HEK293 (cell line): Measurements from ENCODE around the gene MED13L.

Source experiments
- CTCF ChIA-PET: fragments of 350-600 bp; formaldehyde crosslinking; extraction: SDS; loops from one replicate; lab custom pipeline; 2021; ENCODE audit warnings: antibody characterized with exemption; lab: Yijun Ruan, JAX
- POLR2A ChIA-PET: fragments of 300-600 bp; formaldehyde crosslinking; extraction: SDS; loops from one replicate; lab custom pipeline; 2020; ENCODE audit warnings: antibody characterized with exemption, inconsistent platforms; lab: Yijun Ruan, JAX
- H3K27ac ChIP-seq: fragments of 200-500 bp; sonication (Bioruptor generic); 2 replicates; pipeline ENCODE4 v1.5.1; 2014; ENCODE audit warnings: low read depth, low read length, control low read depth, inconsistent platforms; ENCODE audit errors: extremely low read depth
- H3K36me3 ChIP-seq, 2 experiments: fragments of 200-500 bp in 1 of 2; sonication (Bioruptor generic) in 1 of 2; 1 replicate in 1 of 2; 2 replicates in 1 of 2; pipeline ENCODE4 v1.5.1; 2014 to 2017; ENCODE audit warnings: inconsistent platforms in 2 of 2, low read length in 2 of 2; ENCODE audit not compliant: control insufficient read depth in 2 of 2, insufficient read depth in 1 of 2
- H3K4me1 ChIP-seq: fragments of 200-500 bp; sonication (Bioruptor generic); 2 replicates; pipeline ENCODE4 v1.5.1; 2014; ENCODE audit warnings: mild to moderate bottlenecking, low read length, inconsistent platforms; ENCODE audit not compliant: control insufficient read depth, insufficient read depth
- H3K4me3 ChIP-seq: 2 replicates; pipeline ENCODE4 v1.5.1; 2011; ENCODE audit warnings: low read depth, mild to moderate bottlenecking, control low read depth, low read length, moderate library complexity
- H3K9me3 ChIP-seq: fragments of 200-500 bp; sonication (Bioruptor generic); 2 replicates; pipeline ENCODE4 v1.5.1; 2014; ENCODE audit warnings: low read depth, low read length, inconsistent platforms; ENCODE audit not compliant: control insufficient read depth, insufficient read depth
- HOXC10 ChIP-seq: sonication (generic); formaldehyde crosslinking; IDR thresholded peaks from 2 replicates; pipeline ENCODE4 v1.8.1; 2023; ENCODE audit warnings: mild to moderate bottlenecking, missing genetic modification reagents
- PRDM4 ChIP-seq: fragments of 450-650 bp; formaldehyde crosslinking; IDR thresholded peaks from 2 replicates; pipeline ENCODE4 v1.5.1; 2017; ENCODE audit warnings: missing biosample characterization, missing genetic modification characterization
- SCRT2 ChIP-seq: fragments of 450-650 bp; formaldehyde crosslinking; IDR thresholded peaks from 2 replicates; pipeline ENCODE4 v1.5.1; 2016; ENCODE audit warnings: missing biosample characterization, missing genetic modification characterization
- WT1 ChIP-seq: fragments of 450-650 bp; formaldehyde crosslinking; IDR thresholded peaks from 2 replicates; pipeline ENCODE4 v1.5.1; 2016; ENCODE audit warnings: missing biosample characterization, missing genetic modification characterization
- ZEB2 ChIP-seq: fragments of 450-650 bp; formaldehyde crosslinking; IDR thresholded peaks from 2 replicates; pipeline ENCODE4 v1.5.1; 2016; ENCODE audit warnings: missing biosample characterization, missing genetic modification characterization
- ZFP69B ChIP-seq: fragments of 450-650 bp; formaldehyde crosslinking; IDR thresholded peaks from 2 replicates; pipeline ENCODE4 v1.5.1; 2016; ENCODE audit warnings: missing biosample characterization, missing genetic modification characterization
- ZNF184 ChIP-seq: fragments of 450-650 bp; IDR thresholded peaks from 2 replicates; pipeline ENCODE4 v1.5.1; 2018; ENCODE audit warnings: missing biosample characterization, mild to moderate bottlenecking, missing genetic modification characterization
- ZNF335 ChIP-seq: fragments of 450-650 bp; formaldehyde crosslinking; conservative IDR thresholded peaks from 2 replicates; pipeline ENCODE4 v1.5.1; 2016; ENCODE audit warnings: missing biosample characterization, missing genetic modification characterization
- ZNF362 ChIP-seq: fragments of 450-650 bp; formaldehyde crosslinking; IDR thresholded peaks from 2 replicates; pipeline ENCODE4 v1.5.1; 2016; ENCODE audit warnings: missing biosample characterization, missing genetic modification characterization
- ZNF585B ChIP-seq: fragments of 450-650 bp; formaldehyde crosslinking; IDR thresholded peaks from 2 replicates; pipeline ENCODE4 v1.5.1; 2016; ENCODE audit warnings: missing biosample characterization, missing genetic modification characterization
- ZNF596 ChIP-seq: fragments of 450-650 bp; IDR thresholded peaks from 2 replicates; pipeline ENCODE4 v1.5.0; 2018; ENCODE audit warnings: missing biosample characterization, mild to moderate bottlenecking, missing genetic modification characterization, moderate library complexity
- ZNF623 ChIP-seq: fragments of 450-650 bp; formaldehyde crosslinking; IDR thresholded peaks from 2 replicates; pipeline ENCODE4 v1.5.1; 2016; ENCODE audit warnings: missing biosample characterization, missing genetic modification characterization
- ZNF707 ChIP-seq: fragments of 450-650 bp; formaldehyde crosslinking; IDR thresholded peaks from 2 replicates; pipeline ENCODE4 v1.5.1; 2016; ENCODE audit warnings: missing biosample characterization, missing genetic modification characterization
- ZSCAN23 ChIP-seq: fragments of 450-650 bp; formaldehyde crosslinking; IDR thresholded peaks from 2 replicates; pipeline ENCODE4 v1.5.1; 2016; ENCODE audit warnings: missing biosample characterization, missing genetic modification characterization
- ZXDB ChIP-seq: fragments of 450-650 bp; formaldehyde crosslinking; IDR thresholded peaks from 2 replicates; pipeline ENCODE4 v1.5.1; 2016; ENCODE audit warnings: missing biosample characterization, missing genetic modification characterization
- TF ChIP-seq, protein P1 (sequence below): fragments of 450-650 bp; formaldehyde crosslinking; IDR thresholded peaks from 2 replicates; pipeline ENCODE4 v1.5.1; 2016; ENCODE audit warnings: missing biosample characterization, missing genetic modification characterization
- TF ChIP-seq, protein P2 (sequence below): fragments of 450-650 bp; formaldehyde crosslinking; IDR thresholded peaks from 2 replicates; pipeline ENCODE4 v1.5.1; 2017; ENCODE audit warnings: missing biosample characterization, missing genetic modification characterization
- TF ChIP-seq, protein P3 (sequence below): sonication (generic); formaldehyde crosslinking; IDR thresholded peaks from 2 replicates; pipeline ENCODE4 v1.8.1; 2022; ENCODE audit warnings: mild to moderate bottlenecking, moderate library complexity, missing genetic modification reagents
- TF ChIP-seq, protein P4 (sequence below): fragments of 450-650 bp; formaldehyde crosslinking; IDR thresholded peaks from 2 replicates; pipeline ENCODE4 v1.5.1; 2016; ENCODE audit warnings: missing biosample characterization, missing genetic modification characterization, borderline replicate concordance

MED13L gene

DNA sequence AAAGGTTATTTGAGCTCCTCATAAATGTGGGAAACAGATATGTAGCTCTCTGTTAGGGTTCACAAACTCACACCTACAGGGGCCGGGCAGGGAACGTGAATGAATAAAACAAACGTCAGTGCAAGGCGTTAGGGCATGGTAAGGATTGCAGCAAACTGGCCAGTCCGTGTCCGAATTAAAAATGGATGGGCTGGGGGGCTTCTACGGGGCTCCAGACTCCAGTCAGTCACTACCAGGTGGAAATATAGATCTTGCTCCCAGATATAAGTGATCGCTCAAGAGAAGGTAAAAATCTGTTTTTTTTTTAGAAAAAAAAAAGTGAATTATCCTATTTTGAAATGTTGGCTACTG lies 333.1 kb downstream of the MED13L start:
- no peak overlapping the region for H3K4me3 ChIP-seq
- H3K9me3 ChIP-seq, result no peaks in the 10 kb centered on the region
- no peaks in the 10 kb centered on the region for H3K36me3 ChIP-seq
- no peak overlapping the region for H3K27ac ChIP-seq
- ChIA-PET POLR2A (interaction anchor here (0.6 kb wide), 1 partner anchor 332 kb away, joined by 4 read pairs; no protein-coding TSS in a partner anchor), CTCF (interaction anchor here (1.1 kb wide), 1 partner anchor 14 kb away, joined by 4 read pairs; no protein-coding TSS in a partner anchor)
- no peaks in the 10 kb centered on the region for H3K4me1 ChIP-seq
- no peak for TF ChIP-seq ZNF184 (tag by site-specific recombination)
- TF ChIP-seq ZXDB (tag by site-specific recombination), result no peak
- TF ChIP-seq ZNF596 (tag by site-specific recombination), result no peak
- no peak for TF ChIP-seq WT1 (tag by site-specific recombination)
- TF ChIP-seq ZSCAN23 (tag by site-specific recombination), result no peak
- no peak for TF ChIP-seq ZNF335 (tag by site-specific recombination)

- TF ChIP-seq, protein P1, sequence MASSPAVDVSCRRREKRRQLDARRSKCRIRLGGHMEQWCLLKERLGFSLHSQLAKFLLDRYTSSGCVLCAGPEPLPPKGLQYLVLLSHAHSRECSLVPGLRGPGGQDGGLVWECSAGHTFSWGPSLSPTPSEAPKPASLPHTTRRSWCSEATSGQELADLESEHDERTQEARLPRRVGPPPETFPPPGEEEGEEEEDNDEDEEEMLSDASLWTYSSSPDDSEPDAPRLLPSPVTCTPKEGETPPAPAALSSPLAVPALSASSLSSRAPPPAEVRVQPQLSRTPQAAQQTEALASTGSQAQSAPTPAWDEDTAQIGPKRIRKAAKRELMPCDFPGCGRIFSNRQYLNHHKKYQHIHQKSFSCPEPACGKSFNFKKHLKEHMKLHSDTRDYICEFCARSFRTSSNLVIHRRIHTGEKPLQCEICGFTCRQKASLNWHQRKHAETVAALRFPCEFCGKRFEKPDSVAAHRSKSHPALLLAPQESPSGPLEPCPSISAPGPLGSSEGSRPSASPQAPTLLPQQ (tag by site-specific recombination), result no peak
- TF ChIP-seq, protein P2, sequence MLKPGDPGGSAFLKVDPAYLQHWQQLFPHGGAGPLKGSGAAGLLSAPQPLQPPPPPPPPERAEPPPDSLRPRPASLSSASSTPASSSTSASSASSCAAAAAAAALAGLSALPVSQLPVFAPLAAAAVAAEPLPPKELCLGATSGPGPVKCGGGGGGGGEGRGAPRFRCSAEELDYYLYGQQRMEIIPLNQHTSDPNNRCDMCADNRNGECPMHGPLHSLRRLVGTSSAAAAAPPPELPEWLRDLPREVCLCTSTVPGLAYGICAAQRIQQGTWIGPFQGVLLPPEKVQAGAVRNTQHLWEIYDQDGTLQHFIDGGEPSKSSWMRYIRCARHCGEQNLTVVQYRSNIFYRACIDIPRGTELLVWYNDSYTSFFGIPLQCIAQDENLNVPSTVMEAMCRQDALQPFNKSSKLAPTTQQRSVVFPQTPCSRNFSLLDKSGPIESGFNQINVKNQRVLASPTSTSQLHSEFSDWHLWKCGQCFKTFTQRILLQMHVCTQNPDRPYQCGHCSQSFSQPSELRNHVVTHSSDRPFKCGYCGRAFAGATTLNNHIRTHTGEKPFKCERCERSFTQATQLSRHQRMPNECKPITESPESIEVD, result no peak
- ChIA-PET POLR2A (interaction anchor here (0.6 kb wide), 1 partner anchor 333 kb away, joined by 4 read pairs; no protein-coding TSS in a partner anchor), CTCF (interaction anchor here (1.1 kb wide), 1 partner anchor 13 kb away, joined by 4 read pairs; no protein-coding TSS in a partner anchor)
- H3K9me3 ChIP-seq, result no peaks in the 10 kb centered on the region
- no peaks in the 10 kb centered on the region for H3K36me3 ChIP-seq
- H3K4me3 ChIP-seq, result no peak overlapping the region
- H3K27ac ChIP-seq, result no peak overlapping the region
- no peaks in the 10 kb centered on the region for H3K4me1 ChIP-seq
Observed at GRCh38 chr12:115943630-115944391, 333.7 kb downstream of the MED13L start.

- no peak overlapping the region for H3K27ac ChIP-seq
- no peaks in the 10 kb centered on the region for H3K36me3 ChIP-seq
- no peaks in the 10 kb centered on the region for H3K4me1 ChIP-seq
- H3K4me3 ChIP-seq, result no peak overlapping the region
- CTCF ChIA-PET, result no interaction called here
- H3K9me3 ChIP-seq, result no peaks in the 10 kb centered on the region
- POLR2A ChIA-PET, result no interaction called here
- TF ChIP-seq ZNF623 (tag by site-specific recombination), result no peak
- TF ChIP-seq, protein P3, sequence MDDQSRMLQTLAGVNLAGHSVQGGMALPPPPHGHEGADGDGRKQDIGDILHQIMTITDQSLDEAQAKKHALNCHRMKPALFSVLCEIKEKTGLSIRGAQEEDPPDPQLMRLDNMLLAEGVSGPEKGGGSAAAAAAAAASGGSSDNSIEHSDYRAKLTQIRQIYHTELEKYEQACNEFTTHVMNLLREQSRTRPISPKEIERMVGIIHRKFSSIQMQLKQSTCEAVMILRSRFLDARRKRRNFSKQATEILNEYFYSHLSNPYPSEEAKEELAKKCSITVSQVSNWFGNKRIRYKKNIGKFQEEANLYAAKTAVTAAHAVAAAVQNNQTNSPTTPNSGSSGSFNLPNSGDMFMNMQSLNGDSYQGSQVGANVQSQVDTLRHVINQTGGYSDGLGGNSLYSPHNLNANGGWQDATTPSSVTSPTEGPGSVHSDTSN, result no peak
- TF ChIP-seq ZNF585B (tag by site-specific recombination), result no peak
- no peak for TF ChIP-seq HOXC10 (CRISPR knock-in tag)
- TF ChIP-seq ZNF707 (tag by site-specific recombination), result no peak
- no peak for TF ChIP-seq ZEB2 (tag by site-specific recombination)
- no peak for TF ChIP-seq ZNF362 (tag by site-specific recombination)
- no peak for TF ChIP-seq ZNF335 (tag by site-specific recombination)
- TF ChIP-seq SCRT2 (tag by site-specific recombination), result no peak
- TF ChIP-seq, protein P4, sequence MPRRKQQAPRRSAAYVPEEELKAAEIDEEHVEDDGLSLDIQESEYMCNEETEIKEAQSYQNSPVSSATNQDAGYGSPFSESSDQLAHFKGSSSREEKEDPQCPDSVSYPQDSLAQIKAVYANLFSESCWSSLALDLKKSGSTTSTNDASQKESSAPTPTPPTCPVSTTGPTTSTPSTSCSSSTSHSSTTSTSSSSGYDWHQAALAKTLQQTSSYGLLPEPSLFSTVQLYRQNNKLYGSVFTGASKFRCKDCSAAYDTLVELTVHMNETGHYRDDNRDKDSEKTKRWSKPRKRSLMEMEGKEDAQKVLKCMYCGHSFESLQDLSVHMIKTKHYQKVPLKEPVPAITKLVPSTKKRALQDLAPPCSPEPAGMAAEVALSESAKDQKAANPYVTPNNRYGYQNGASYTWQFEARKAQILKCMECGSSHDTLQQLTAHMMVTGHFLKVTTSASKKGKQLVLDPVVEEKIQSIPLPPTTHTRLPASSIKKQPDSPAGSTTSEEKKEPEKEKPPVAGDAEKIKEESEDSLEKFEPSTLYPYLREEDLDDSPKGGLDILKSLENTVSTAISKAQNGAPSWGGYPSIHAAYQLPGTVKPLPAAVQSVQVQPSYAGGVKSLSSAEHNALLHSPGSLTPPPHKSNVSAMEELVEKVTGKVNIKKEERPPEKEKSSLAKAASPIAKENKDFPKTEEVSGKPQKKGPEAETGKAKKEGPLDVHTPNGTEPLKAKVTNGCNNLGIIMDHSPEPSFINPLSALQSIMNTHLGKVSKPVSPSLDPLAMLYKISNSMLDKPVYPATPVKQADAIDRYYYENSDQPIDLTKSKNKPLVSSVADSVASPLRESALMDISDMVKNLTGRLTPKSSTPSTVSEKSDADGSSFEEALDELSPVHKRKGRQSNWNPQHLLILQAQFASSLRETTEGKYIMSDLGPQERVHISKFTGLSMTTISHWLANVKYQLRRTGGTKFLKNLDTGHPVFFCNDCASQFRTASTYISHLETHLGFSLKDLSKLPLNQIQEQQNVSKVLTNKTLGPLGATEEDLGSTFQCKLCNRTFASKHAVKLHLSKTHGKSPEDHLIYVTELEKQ, result no peak
- no peak for TF ChIP-seq ZFP69B
- no peak for TF ChIP-seq PRDM4
Observed at GRCh38 chr12:115943310-115943629, 334.2 kb downstream of the MED13L start.
